Psoas muscle (tissue), 8 donors: ENCODE data around the gene OSBPL6. TPM values are rescaled to one million over a fixed set of nuclear protein-coding genes. Genes with fewer than 3 reads are reported as not detected.
A peak's percentile ranks its signal among the peaks of the same experiment; 100 is the strongest.

Source experiments
- ATAC-seq, 4 donors: fragments of 200-7000 bp; cut with Tn5 transposase; one replicate each; pipeline ENCODE4 v1.9.1; 2020; ENCODE audit warnings: moderate library complexity in 3 of 4, mild to moderate bottlenecking in 2 of 4
- DNase-seq, 2 donors: peaks; one replicate each; pipeline ENCODE4 v3.0.0-alpha.2; 2020
- H3K27ac ChIP-seq: fragments of 200-600 bp; one replicate; pipeline ENCODE4 v1.8.0; 2022
- H3K27me3 ChIP-seq, 3 donors: fragments of 200-600 bp in 1 of 3; one replicate each; pipeline versions ENCODE4 v1.6.1 to v1.8.0; 2013 to 2022; ENCODE audit warnings: low read length in 2 of 3, mild to moderate bottlenecking in 2 of 3, moderate library complexity in 1 of 3; ENCODE audit not compliant: insufficient read depth in 3 of 3
- H3K36me3 ChIP-seq, 2 donors: fragments of 200-600 bp in 1 of 2; one replicate each; pipeline versions ENCODE4 v1.6.1 to v1.8.0; 2013 to 2022; ENCODE audit warnings: low read depth in 1 of 2, mild to moderate bottlenecking in 1 of 2, moderate library complexity in 1 of 2; ENCODE audit not compliant: insufficient read depth in 1 of 2
- H3K4me1 ChIP-seq: fragments of 200-600 bp; one replicate; pipeline ENCODE4 v1.8.0; 2022
- H3K4me3 ChIP-seq: fragments of 200-600 bp; one replicate; pipeline ENCODE4 v1.8.0; 2022; ENCODE audit warnings: mild to moderate bottlenecking
- H3K9me3 ChIP-seq: fragments of 200-600 bp; one replicate; pipeline ENCODE4 v1.8.0; 2022
- CTCF ChIP-seq: fragments of 200-600 bp; IDR thresholded peaks from one replicate; pipeline ENCODE4 v1.8.0; 2022; ENCODE audit warnings: antibody characterized with exemption
- WGBS, 3 donors: extraction: QIAGEN DNeasy Blood & Tissue Kit; methylation state at CpG; one replicate each; pipeline versions ENCODE4 v1.1.6 to v1.1.7; 2013; 5-methylcytosine and 5-hydroxymethylcytosine counted together
- intact Hi-C, 2 donors: fragments of 100-400 bp; cut with DNase I; formaldehyde crosslinking; loops; one replicate each; pipeline versions ENCODE4 v1.11.0 to v1.14.2; 2022
- polyA plus RNA-seq, 3 donors: library from polyadenylated mRNA; stranded (reverse); fragments of 200-250 nt; gene quantifications; one replicate each; pipeline ENCODE4 v1.2.3, GENCODE V29; 2013
- total RNA-seq, 4 donors: library from RNA; stranded (reverse); fragmentation: NEBNext Ultra II Directional in 2 of 4; extraction: Animal tissue kit (Norgen Biotek cat#: 25700) in 2 of 4; gene quantifications; one replicate each; pipeline versions ENCODE4 v1.2.1 to v1.2.4, GENCODE V29; 2021 to 2023
- donor health status: healthy with polysubstance abuse.
- donor health status: DM: no; HTN: no; CAD: no; lungs with moderate emphysema.
- donor health status: Bipolar disorder and iron deficiency.
- donor health status: healthy.
- donor health status: DM: yes; HTN: yes; CAD: no.
- donor health status: DM: no; HTN: no; CAD: no.
- donor health status: DM: no; HTN: no; CAD: no.
- donor health status: DM: yes; HTN: yes; CAD: no.

The OSBPL6 gene
- total and polyA plus RNA-seq, 7 donors = 11.4 to 147 (median 36.2) TPM

GRCh38 chr2:178242552-178242883 lies 48.2 kb downstream of the OSBPL6 start:
- H3K27me3 ChIP-seq = no peaks in the 10 kb centered on the region

GRCh38 chr2:178243961-178244360 lies 49.6 kb downstream of the OSBPL6 start:
- H3K27ac ChIP-seq = peak overlapping the region; percentile 90
- WGBS, 3 donors = 82 to 100% (median 100%) methylated on average over 1 of the region's 1 CpG

More at GRCh38 chr2:178242552-178242883, 48.2 kb downstream of the OSBPL6 start:
- Histone ChIP-seq H3K4me1 (peaks cover 59% of the 10 kb centered on the region), H3K36me3 (no peaks in the 10 kb centered on the region), H3K9me3 (no peaks in the 10 kb centered on the region), H3K4me3 (no peak overlapping the region), H3K27ac (peak overlapping the region; percentile 90)
- DNase-seq = no peak
- no peak for TF ChIP-seq CTCF
- intact Hi-C loops = no loop called here
- no peak for ATAC-seq
- WGBS, 3 donors = 27 to 47% (median 31%) methylated on average over 2 of the region's 2 CpGs

GRCh38 chr2:178244777-178245176 lies 50.5 kb downstream of the OSBPL6 start:
- peak overlapping the region; percentile 90 for H3K27ac ChIP-seq
- no peak overlapping the region for H3K4me3 ChIP-seq
- ATAC-seq = no peak
- intact Hi-C loops = loop anchor here (5.0 kb wide), 1 partner anchor 42 kb away; no protein-coding TSS in a partner anchor
- H3K4me1 ChIP-seq = peaks cover 64% of the 10 kb centered on the region
- no peak for DNase-seq
- no peaks in the 10 kb centered on the region for H3K9me3 ChIP-seq
- TF ChIP-seq CTCF = no peak
- no peaks in the 10 kb centered on the region for H3K27me3 ChIP-seq
- H3K36me3 ChIP-seq = no peaks in the 10 kb centered on the region
- WGBS, 3 donors = 47 to 67% (median 56%) methylated on average over 7 of the region's 7 CpGs

More at GRCh38 chr2:178243961-178244360, 49.6 kb downstream of the OSBPL6 start:
- H3K36me3 ChIP-seq = no peaks in the 10 kb centered on the region
- DNase-seq (no peak), ATAC-seq (peak in 2 of 4 donors; percentile 29 to 36)
- no peaks in the 10 kb centered on the region for H3K9me3 ChIP-seq
- intact Hi-C loops = no loop called here
- peaks cover 61% of the 10 kb centered on the region for H3K4me1 ChIP-seq
- no peak for TF ChIP-seq CTCF
- no peaks in the 10 kb centered on the region for H3K27me3 ChIP-seq
- H3K4me3 ChIP-seq = no peak overlapping the region

GRCh38 chr2:178246696-178247095 lies 52.4 kb downstream of the OSBPL6 start:
- DNase-seq = no peak
- H3K27ac ChIP-seq = peak overlapping the region; percentile 90
- no peaks in the 10 kb centered on the region for H3K9me3 ChIP-seq
- TF ChIP-seq CTCF = no peak
- WGBS, 3 donors = 15 to 53% (median 36%) methylated on average over 2 of the region's 2 CpGs
- peaks cover 80% of the 10 kb centered on the region for H3K4me1 ChIP-seq
- ATAC-seq = peak; percentile 77 to 85 (median 79)
- H3K27me3 ChIP-seq = no peaks in the 10 kb centered on the region
- H3K36me3 ChIP-seq = no peaks in the 10 kb centered on the region
- intact Hi-C loops = loop anchor here (2.0 to 5.0 kb wide), 2 partner anchors 26 to 44 kb away; no protein-coding TSS in a partner anchor
- peak overlapping the region; percentile 11 for H3K4me3 ChIP-seq

GRCh38 chr2:178247250-178247649 lies 52.9 kb downstream of the OSBPL6 start:
- ATAC-seq = peak; percentile 51 to 72 (median 64)
- intact Hi-C loops = loop anchor here (2.0 to 5.0 kb wide), 2 partner anchors 26 to 45 kb away; no protein-coding TSS in a partner anchor
- 4 to 25% (median 23%) methylated on average over 1 of the region's 1 CpG for WGBS, 3 donors
- Histone ChIP-seq H3K4me1 (peaks cover 76% of the 10 kb centered on the region), H3K4me3 (peak overlapping the region; percentile 11), H3K27me3 (no peaks in the 10 kb centered on the region), H3K27ac (peak overlapping the region; percentile 90), H3K9me3 (no peaks in the 10 kb centered on the region), H3K36me3 (no peaks in the 10 kb centered on the region)
- no peak for TF ChIP-seq CTCF
- no peak for DNase-seq
